Measurements from ENCODE around the gene LRP2.

Gene LRP2

DNA sequence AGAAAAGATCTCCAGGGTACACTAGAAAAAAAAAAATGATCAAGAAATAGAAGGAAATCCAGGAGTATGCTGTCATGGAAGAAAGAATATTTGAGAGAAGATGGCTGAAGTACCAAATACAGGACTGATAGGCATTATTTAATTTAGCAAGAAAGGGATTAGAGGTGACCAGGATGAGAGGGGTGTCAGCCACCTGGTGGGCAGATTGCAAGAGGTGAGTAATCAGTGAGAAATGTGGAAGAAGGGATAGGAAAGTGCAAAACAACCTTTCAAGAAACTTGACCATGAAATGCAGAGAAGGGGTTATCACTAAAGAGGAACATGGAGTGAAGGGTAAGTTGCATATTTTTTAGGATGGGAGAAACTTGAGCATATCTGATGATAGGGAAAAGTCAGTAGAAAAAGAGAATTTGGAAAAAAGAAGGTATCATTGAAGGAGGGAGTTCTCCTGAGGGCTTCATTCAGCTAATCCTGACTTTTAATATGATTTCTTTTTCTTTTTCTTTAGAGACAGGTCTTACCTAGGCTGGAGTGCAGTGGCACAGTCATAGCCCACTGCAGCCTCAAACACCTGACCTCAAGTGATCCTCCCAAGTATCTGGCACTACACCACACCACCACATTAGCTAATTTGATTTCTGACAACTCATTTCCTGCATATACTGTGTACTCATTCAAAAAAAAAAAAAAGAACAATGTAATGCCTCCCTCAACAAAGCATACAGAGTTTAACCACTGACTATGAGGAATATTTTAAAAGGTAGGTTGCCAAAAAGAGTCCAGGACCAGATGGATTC lies 101.3 kb downstream of the LRP2 start:
- H3K36me3 Mint-ChIP-seq (ENCODE audit: low read depth): no peaks in the 10 kb centered on the region
- H3K4me1 Mint-ChIP-seq (ENCODE audit: low read depth): no peaks in the 10 kb centered on the region
- no peaks in the 10 kb centered on the region for H3K9me3 Mint-ChIP-seq
- H3K27ac Mint-ChIP-seq: no peak overlapping the region
- H3K4me3 Mint-ChIP-seq: no peak overlapping the region
- peaks cover 4% of the 10 kb centered on the region for H3K27me3 Mint-ChIP-seq
- no peak for DNase-seq

DNA sequence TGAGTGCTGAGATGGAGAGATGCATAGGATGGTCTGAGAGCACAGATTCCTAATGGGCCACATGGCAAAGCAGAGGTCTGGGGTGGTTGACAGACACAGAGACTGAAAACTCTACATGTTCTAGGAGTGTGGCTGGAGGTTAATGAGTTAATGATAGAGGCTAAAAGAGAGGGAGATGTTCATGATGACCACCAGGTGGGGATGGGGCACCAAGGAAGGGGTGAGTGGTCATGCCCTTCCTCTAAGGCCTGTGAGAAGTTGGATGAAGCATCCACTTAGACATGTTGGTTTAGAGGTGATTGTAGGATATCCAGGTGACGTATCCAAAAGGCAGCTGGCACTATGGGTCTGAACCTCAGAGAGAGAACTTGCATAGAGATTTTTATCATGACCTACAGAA lies 102.1 kb downstream of the LRP2 start:
- H3K27ac Mint-ChIP-seq: no peak overlapping the region
- no peak for DNase-seq
- H3K36me3 Mint-ChIP-seq (ENCODE audit: low read depth): no peaks in the 10 kb centered on the region
- H3K27me3 Mint-ChIP-seq: peaks cover 4% of the 10 kb centered on the region
- no peak overlapping the region for H3K4me3 Mint-ChIP-seq
- no peaks in the 10 kb centered on the region for H3K4me1 Mint-ChIP-seq (ENCODE audit: low read depth)
- H3K9me3 Mint-ChIP-seq: no peaks in the 10 kb centered on the region

DNA sequence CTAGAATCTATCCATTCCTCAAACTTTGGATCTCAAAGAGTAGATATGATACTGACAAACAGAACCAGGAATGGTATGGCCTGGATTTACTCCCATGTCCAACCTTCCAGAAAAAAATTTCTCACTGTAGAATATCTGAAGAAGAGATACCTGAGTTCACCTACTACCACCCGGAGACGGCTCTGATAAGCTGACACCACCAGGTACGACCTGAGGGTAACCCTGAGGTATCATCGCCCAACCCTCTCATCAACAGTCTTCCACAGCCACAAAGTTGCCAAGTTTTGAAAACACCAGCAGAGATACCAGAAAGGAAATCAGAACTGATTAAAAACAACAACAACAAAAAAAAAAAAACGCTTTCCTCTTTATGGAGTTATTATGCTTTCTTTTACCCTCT lies 102.9 kb downstream of the LRP2 start:
- no peaks in the 10 kb centered on the region for H3K9me3 Mint-ChIP-seq
- no peak overlapping the region for H3K4me3 Mint-ChIP-seq
- peaks cover 4% of the 10 kb centered on the region for H3K27me3 Mint-ChIP-seq
- H3K4me1 Mint-ChIP-seq (ENCODE audit: low read depth): no peaks in the 10 kb centered on the region
- H3K36me3 Mint-ChIP-seq (ENCODE audit: low read depth): no peaks in the 10 kb centered on the region
- H3K27ac Mint-ChIP-seq: no peak overlapping the region
- DNase-seq: no peak

DNA sequence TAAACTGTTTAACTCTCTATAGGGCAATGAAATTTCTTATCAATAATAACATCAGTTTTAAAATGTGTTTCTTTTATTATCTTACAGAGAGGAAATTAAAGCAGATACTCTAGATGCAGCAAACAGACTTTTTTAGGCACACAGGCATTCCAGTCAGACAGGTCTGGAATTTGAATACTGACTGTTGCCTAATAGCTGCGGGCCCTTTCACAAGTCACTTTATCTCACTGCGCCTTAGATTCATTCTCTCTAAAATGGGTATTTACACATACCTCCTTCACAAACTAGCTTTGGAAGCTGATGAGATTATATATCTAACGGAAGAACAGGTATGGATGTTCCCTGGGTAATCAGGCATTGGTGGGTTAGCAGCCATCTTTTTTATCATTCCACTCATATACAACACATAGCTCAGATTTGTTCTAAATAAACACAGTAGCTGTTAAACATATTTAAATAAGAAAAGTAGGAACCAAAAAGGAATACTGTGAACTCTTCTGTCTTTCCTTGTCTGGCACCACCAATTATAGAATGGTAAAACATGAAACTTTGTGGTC lies 104.2 kb downstream of the LRP2 start:
- Mint-ChIP-seq H3K4me1 (ENCODE audit: low read depth) (no peaks in the 10 kb centered on the region), H3K4me3 (no peak overlapping the region), H3K27ac (no peak overlapping the region), H3K36me3 (ENCODE audit: low read depth) (no peaks in the 10 kb centered on the region), H3K9me3 (no peaks in the 10 kb centered on the region), H3K27me3 (peaks cover 4% of the 10 kb centered on the region)
- DNase-seq: no peak

DNA sequence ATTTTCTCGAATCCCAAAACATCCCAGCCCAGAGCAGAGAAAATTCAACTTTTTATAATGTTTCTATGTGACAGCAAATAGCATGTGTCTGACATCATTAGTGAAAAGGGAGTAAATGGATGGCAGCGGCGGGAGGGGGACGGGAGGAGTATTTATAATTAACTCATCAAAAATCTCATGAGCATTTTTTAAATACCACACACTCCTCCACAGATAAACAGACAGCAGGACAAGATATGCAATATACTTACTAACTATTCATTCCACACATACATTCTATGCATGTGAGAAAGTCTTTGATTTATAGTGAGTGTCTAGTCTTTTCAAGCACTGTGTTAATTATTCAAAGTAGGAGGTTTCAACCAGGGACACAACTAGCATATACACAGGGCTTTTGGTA lies 107.6 kb downstream of the LRP2 start:
- H3K27ac Mint-ChIP-seq: no peak overlapping the region
- peaks cover 4% of the 10 kb centered on the region for H3K27me3 Mint-ChIP-seq
- no peaks in the 10 kb centered on the region for H3K4me1 Mint-ChIP-seq (ENCODE audit: low read depth)
- H3K9me3 Mint-ChIP-seq: no peaks in the 10 kb centered on the region
- DNase-seq: no peak
- no peaks in the 10 kb centered on the region for H3K36me3 Mint-ChIP-seq (ENCODE audit: low read depth)
- H3K4me3 Mint-ChIP-seq: no peak overlapping the region

DNA sequence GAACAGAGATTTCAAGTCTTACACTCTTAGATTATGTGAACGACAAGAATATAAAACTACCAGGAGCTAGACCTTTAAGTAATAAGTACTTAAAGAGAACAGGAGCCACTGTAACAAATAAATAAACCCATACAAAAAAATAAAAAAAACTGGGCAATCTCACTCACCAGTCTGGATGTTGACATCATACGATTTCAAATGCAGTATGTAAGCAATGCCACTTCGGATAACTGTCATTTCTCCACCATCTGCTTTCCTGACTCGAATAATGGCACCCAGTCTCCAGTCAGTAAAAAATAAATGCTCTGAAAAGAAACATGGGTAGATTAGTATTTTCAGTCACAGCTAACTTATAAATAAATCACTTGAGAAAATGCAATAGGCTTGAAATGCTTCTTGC lies 115.1 kb downstream of the LRP2 start:
- DNase-seq: no peak
- H3K4me3 Mint-ChIP-seq: no peak overlapping the region

DNA sequence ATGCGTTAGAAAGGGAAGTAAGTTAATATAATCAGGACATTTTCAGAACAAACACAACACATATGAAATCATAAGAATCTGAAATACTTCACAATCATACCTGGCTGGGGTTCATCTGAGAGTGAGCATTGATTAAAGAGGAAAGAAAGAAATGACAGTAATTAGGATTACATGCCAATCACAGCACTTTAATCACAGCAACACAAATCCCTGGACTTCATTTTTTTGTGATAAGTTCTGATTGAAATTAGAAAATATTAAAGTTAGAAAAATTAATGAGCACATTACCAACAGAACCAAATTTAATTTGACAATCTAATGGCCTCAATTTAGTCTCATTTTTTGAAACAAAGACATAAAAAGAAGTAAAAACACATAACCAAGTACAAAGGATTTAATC lies 121.9 kb downstream of the LRP2 start:
- Mint-ChIP-seq H3K4me3 (no peak overlapping the region), H3K9me3 (no peaks in the 10 kb centered on the region), H3K27ac (no peak overlapping the region), H3K4me1 (ENCODE audit: low read depth) (no peaks in the 10 kb centered on the region), H3K27me3 (peaks cover 19% of the 10 kb centered on the region), H3K36me3 (ENCODE audit: low read depth) (no peaks in the 10 kb centered on the region)
- no peak for DNase-seq

More for the DNA sequence above, 115.1 kb downstream of the LRP2 start:
- H3K9me3 Mint-ChIP-seq: peaks cover 2% of the 10 kb centered on the region
- no peak overlapping the region for H3K27ac Mint-ChIP-seq
- H3K27me3 Mint-ChIP-seq: peaks cover 8% of the 10 kb centered on the region
- no peaks in the 10 kb centered on the region for H3K4me1 Mint-ChIP-seq (ENCODE audit: low read depth)
- no peaks in the 10 kb centered on the region for H3K36me3 Mint-ChIP-seq (ENCODE audit: low read depth)

DNA sequence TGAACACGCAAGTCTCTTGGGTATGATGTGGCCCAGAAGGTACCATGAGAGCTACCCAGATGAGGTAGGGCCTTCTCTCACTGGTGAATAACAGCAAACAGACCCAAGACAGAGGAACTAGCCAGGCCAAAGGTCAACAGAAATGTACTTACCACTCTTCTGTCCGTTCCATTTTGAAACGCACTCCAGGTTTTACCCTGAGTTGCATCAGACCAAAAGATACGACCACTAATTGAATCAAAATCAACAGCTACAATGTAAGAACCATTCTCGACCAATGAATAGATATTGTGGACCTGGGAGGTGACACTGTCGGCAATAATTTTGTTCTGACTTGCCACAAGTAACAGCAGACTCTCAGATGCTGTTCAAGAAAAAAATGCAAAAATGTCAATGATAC lies 124.4 kb downstream of the LRP2 start:
- H3K27ac Mint-ChIP-seq: no peak overlapping the region
- peaks cover 17% of the 10 kb centered on the region for H3K27me3 Mint-ChIP-seq
- no peaks in the 10 kb centered on the region for H3K36me3 Mint-ChIP-seq (ENCODE audit: low read depth)
- no peak for DNase-seq
- H3K4me3 Mint-ChIP-seq: no peak overlapping the region
- no peaks in the 10 kb centered on the region for H3K9me3 Mint-ChIP-seq
- H3K4me1 Mint-ChIP-seq (ENCODE audit: low read depth): no peaks in the 10 kb centered on the region

DNA sequence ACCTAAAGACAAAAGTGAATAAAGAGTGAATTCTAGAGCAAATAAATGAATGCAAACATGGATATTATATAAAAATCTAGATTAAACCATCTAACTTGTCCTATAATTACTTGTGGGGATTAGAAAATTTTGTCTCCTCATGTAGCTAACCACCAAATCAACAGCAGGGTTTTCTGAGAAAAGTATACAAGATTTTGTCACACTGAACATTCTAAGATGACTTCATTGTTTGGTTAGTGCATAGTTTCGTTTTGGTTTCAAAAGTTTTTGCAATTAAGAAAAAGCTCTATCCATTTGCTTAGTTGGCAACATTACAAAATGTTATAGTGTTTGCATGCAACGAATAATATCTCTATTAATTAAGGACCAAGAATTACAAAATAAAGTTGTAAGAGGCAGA lies 125.0 kb downstream of the LRP2 start:
- Mint-ChIP-seq H3K4me3 (no peak overlapping the region), H3K36me3 (ENCODE audit: low read depth) (no peaks in the 10 kb centered on the region), H3K9me3 (no peaks in the 10 kb centered on the region), H3K27ac (no peak overlapping the region), H3K27me3 (peaks cover 16% of the 10 kb centered on the region), H3K4me1 (ENCODE audit: low read depth) (no peaks in the 10 kb centered on the region)
- DNase-seq: no peak

DNA sequence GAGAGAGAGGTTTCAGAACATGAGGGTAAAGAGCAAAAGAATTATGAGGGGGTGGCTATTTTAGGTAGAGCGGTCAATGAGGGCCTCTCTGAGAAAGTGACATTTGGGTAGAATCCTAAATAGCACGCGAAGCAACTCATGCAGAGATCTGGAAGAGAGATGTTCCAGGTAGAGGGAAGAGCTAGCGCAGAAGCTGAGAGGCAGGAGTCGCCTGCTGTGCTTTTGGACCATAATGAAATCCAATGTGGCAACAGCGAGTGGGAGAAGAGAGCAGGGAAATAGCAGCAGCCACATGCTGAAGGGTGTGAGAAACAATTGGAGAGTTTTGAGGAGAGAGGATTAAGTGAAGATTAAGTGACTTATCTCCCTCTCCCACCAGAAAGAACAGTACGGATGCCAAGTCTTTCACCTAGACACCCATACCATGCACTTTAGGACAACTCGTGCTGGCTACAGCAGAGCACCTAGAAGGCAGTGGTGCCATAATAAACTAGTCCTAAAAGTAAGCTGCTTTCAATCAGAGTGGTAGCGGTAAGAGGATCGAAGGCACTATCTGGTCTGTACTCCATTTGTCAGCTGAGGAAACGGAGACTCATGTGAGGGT lies 129.7 kb downstream of the LRP2 start:
- H3K9me3 Mint-ChIP-seq: no peaks in the 10 kb centered on the region
- no peaks in the 10 kb centered on the region for H3K36me3 Mint-ChIP-seq (ENCODE audit: low read depth)
- no peak overlapping the region for H3K27ac Mint-ChIP-seq
- H3K27me3 Mint-ChIP-seq: peaks cover 8% of the 10 kb centered on the region
- no peak for DNase-seq
- no peaks in the 10 kb centered on the region for H3K4me1 Mint-ChIP-seq (ENCODE audit: low read depth)
- no peak overlapping the region for H3K4me3 Mint-ChIP-seq

DNA sequence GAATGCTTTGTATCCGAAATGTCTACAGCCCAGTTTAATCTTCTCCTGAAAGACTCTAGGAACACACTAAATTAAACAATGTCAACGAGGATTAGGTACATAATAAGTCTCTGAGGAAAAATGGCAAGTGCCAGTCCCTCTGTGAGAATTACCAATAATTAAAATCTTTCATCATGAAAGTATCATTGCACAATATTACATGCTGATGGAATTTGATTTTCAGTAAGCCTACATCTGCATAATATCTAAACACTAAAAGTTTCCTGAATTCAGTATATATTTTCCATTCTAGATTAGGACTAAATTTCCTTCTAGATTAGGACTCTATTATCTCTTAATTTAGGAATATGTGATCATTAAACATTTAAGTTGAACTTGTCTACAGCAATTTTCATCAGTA lies 132.1 kb downstream of the LRP2 start:
- Mint-ChIP-seq H3K36me3 (ENCODE audit: low read depth) (no peaks in the 10 kb centered on the region), H3K27ac (no peak overlapping the region), H3K27me3 (peaks cover 4% of the 10 kb centered on the region), H3K4me3 (no peak overlapping the region), H3K4me1 (ENCODE audit: low read depth) (no peaks in the 10 kb centered on the region), H3K9me3 (no peaks in the 10 kb centered on the region)
- DNase-seq: no peak

DNA sequence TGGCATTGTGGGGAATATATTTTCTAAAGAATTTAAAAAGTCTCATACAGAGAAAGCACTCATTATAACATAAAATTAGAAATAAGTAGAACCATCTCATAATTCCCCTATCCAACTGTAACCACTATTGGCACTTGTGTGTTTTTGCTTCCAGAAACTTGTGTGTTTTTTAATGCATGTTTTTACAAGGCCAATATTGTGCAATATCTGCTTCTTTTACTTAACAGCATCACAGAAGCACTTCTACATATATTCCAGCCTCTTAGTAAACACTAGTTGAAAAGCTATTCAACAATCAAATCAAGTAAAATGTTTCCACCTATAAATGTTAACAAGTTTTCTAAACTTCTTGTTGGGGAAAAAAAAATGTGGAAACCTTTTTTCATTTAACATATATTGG lies 132.7 kb downstream of the LRP2 start:
- H3K9me3 Mint-ChIP-seq: no peaks in the 10 kb centered on the region
- H3K27me3 Mint-ChIP-seq: peaks cover 4% of the 10 kb centered on the region
- no peak overlapping the region for H3K27ac Mint-ChIP-seq
- no peaks in the 10 kb centered on the region for H3K36me3 Mint-ChIP-seq (ENCODE audit: low read depth)
- H3K4me3 Mint-ChIP-seq: no peak overlapping the region
- no peak for DNase-seq
- no peaks in the 10 kb centered on the region for H3K4me1 Mint-ChIP-seq (ENCODE audit: low read depth)

DNA sequence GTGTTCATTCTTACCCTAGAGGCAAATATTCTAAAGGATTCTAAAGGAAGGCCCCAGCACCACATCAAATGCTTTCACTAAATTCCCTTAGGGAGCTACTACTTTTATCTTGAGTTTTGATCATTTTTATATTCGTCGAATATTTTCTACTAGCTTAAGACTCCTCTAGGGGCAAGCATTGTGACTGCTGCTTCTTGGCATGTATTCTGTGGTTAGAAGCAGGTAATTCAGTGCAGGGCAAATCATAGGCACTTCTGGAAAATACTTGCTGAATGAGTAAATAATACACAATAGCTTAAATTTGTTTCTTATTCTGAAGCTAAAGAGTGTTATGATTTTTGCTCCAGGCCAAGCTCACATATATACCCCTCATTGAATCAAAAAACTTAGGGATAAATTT lies 136.4 kb downstream of the LRP2 start:
- Mint-ChIP-seq H3K27me3 (peaks cover 2% of the 10 kb centered on the region), H3K4me3 (no peak overlapping the region), H3K9me3 (no peaks in the 10 kb centered on the region), H3K4me1 (ENCODE audit: low read depth) (no peaks in the 10 kb centered on the region), H3K36me3 (ENCODE audit: low read depth) (no peaks in the 10 kb centered on the region), H3K27ac (no peak overlapping the region)
- DNase-seq: no peak

DNA sequence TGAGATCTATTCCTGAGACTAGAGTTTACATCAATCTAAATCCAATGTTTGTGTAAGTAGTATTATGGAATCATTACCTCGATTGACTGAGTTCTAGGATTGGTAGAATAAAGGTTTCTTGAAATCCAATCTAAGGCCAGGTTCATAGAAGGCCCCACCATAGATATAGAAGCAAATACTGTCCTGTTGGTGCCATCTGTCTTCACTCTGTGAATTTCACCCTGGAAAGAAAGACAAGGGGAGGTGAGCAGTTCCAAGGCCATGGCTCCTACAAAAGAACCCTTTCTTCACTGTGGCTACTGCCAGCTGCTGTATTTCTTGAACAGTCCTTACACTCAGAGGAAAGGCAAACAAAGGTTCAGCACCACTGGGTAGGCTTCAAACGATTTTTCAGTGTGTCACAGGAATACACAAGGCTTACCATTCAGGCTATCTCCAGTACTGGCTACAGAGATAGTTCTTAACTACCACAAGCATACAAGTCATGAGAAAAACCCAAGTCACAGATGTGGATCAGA lies 137.0 kb downstream of the LRP2 start:
- Mint-ChIP-seq H3K27me3 (no peaks in the 10 kb centered on the region), H3K4me1 (ENCODE audit: low read depth) (no peaks in the 10 kb centered on the region), H3K36me3 (ENCODE audit: low read depth) (no peaks in the 10 kb centered on the region), H3K4me3 (no peak overlapping the region), H3K9me3 (no peaks in the 10 kb centered on the region), H3K27ac (no peak overlapping the region)
- DNase-seq: no peak

DNA sequence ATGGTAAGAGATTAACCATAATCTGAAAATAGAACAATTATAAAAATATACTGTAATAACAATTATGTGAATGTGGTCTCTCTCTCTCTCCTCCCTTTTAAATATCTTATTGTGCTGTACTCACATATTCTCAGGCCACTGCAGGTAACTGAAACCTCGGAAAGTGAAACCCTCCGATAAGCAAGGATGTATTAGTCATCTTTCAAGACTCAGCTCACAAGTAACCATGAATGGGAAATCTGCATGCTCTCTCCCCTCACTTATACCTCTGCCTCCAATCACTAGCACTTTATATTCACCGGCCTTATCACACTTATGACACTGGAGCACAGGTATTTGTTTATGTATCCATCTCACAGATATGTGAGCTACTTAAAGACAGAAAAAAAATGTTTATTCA lies 139.7 kb downstream of the LRP2 start:
- H3K36me3 Mint-ChIP-seq (ENCODE audit: low read depth): no peaks in the 10 kb centered on the region
- no peak overlapping the region for H3K4me3 Mint-ChIP-seq
- H3K27me3 Mint-ChIP-seq: no peaks in the 10 kb centered on the region
- no peaks in the 10 kb centered on the region for H3K9me3 Mint-ChIP-seq
- no peaks in the 10 kb centered on the region for H3K4me1 Mint-ChIP-seq (ENCODE audit: low read depth)
- DNase-seq: no peak
- H3K27ac Mint-ChIP-seq: no peak overlapping the region

All from activated T-cell treated with anti-CD3 and anti-CD28 coated beads, Interleukin-2, amount 50 U/mL, for 24 hours (primary cell).